Panc1 (cell line): Measurements from ENCODE around the gene PSME1. TPM values are rescaled to one million over a fixed set of nuclear protein-coding genes. Genes with fewer than 3 reads are reported as not detected.

Source experiments
- microRNA-seq: library from miRNA; unstranded; fragments of <30 nt; microRNA quantifications from one replicate; pipeline ENCODE4 v1.1.0, GENCODE V29; 2020; ENCODE audit not compliant: unreplicated experiment
- total RNA-seq: library from RNA; stranded (reverse); gene quantifications from one replicate; pipeline ENCODE4 v1.2.1, GENCODE V29; 2021; ENCODE audit not compliant: unreplicated experiment

Gene PSME1
- total RNA-seq, 1 experiment from 2014 or later = 130 TPM

Small RNA genes lying within 50 kb of the gene (microRNA-seq; reads per million reads assigned to microRNA genes)
- not detected for gene MIR7703

Other genes with a start within 250 kb of the PSME1 start
- 13.5 TPM for gene DHRS4, start 182.4 kb upstream of the PSME1 start, total RNA-seq
- 8.0 TPM for gene DHRS4L2, start 147.3 kb upstream of the PSME1 start, total RNA-seq
- gene CARMIL3, start 84.2 kb upstream of the PSME1 start, total RNA-seq = 0.15 TPM
- not detected for gene CPNE6, start 64.6 kb upstream of the PSME1 start, total RNA-seq
- 24.5 TPM for gene PCK2, start 41.9 kb upstream of the PSME1 start, total RNA-seq
- 37.4 TPM for gene DCAF11, start 21.4 kb upstream of the PSME1 start, total RNA-seq
- 1.4 TPM for gene NRL, start 21.2 kb upstream of the PSME1 start, total RNA-seq
- gene FITM1, start 5.5 kb upstream of the PSME1 start, total RNA-seq = 0.46 TPM
- 42.5 TPM for gene EMC9, start 5.4 kb downstream of the PSME1 start, total RNA-seq
- 188 TPM for gene PSME2, start 10.4 kb downstream of the PSME1 start, total RNA-seq
- gene RNF31, start 11.3 kb downstream of the PSME1 start, total RNA-seq = 48.6 TPM
- 24.5 TPM for gene IRF9, start 25.1 kb downstream of the PSME1 start, total RNA-seq
- 9.8 TPM for gene REC8, start 35.9 kb downstream of the PSME1 start, total RNA-seq
- gene IPO4, start 52.6 kb downstream of the PSME1 start, total RNA-seq = 103 TPM
- gene TM9SF1, start 59.2 kb downstream of the PSME1 start, total RNA-seq = 44.7 TPM
- gene TSSK4, start 69.5 kb downstream of the PSME1 start, total RNA-seq = not detected
- gene CHMP4A, start 77.3 kb downstream of the PSME1 start, total RNA-seq = 42.4 TPM
- 8.9 TPM for gene MDP1, start 79.9 kb downstream of the PSME1 start, total RNA-seq
- 155 TPM for gene NEDD8, start 96.2 kb downstream of the PSME1 start, total RNA-seq
- gene GMPR2, start 96.7 kb downstream of the PSME1 start, total RNA-seq = 45.9 TPM
- 53.8 TPM for gene TINF2, start 106.4 kb downstream of the PSME1 start, total RNA-seq
- 2.3 TPM for gene TGM1, start 127.0 kb downstream of the PSME1 start, total RNA-seq
- gene RABGGTA, start 135.4 kb downstream of the PSME1 start, total RNA-seq = 30.9 TPM
- 8.9 TPM for gene DHRS1, start 163.6 kb downstream of the PSME1 start, total RNA-seq
- 25.3 TPM for gene NOP9, start 163.7 kb downstream of the PSME1 start, total RNA-seq
- 0.18 TPM for gene CIDEB, start 171.8 kb downstream of the PSME1 start, total RNA-seq
- 6.9 TPM for gene LTB4R2, start 173.9 kb downstream of the PSME1 start, total RNA-seq
- gene LTB4R, start 175.3 kb downstream of the PSME1 start, total RNA-seq = 4.8 TPM
- gene ADCY4, start 198.9 kb downstream of the PSME1 start, total RNA-seq = 0.21 TPM
- gene RIPK3, start 203.8 kb downstream of the PSME1 start, total RNA-seq = not detected
- 0.36 TPM for gene NFATC4, start 232.0 kb downstream of the PSME1 start, total RNA-seq